Glutamatergic neuron (in vitro differentiated cells): ENCODE data around the gene DCHS1. TPM values are rescaled to one million over a fixed set of nuclear protein-coding genes. Genes with fewer than 3 reads are reported as not detected.
A peak's percentile ranks its signal among the peaks of the same experiment; 100 is the strongest.

Experiments used
- DNase-seq: peaks from one replicate; pipeline ENCODE4 v3.0.0; 2022
- H3K27ac Mint-ChIP-seq: one replicate; pipeline ENCODE4 v1.8.0; 2020; ENCODE audit warnings: mild to moderate bottlenecking, mixed read lengths, inconsistent platforms; ENCODE audit not compliant: unreplicated experiment
- H3K27me3 Mint-ChIP-seq: one replicate; pipeline ENCODE4 v1.8.0; 2020; ENCODE audit warnings: mild to moderate bottlenecking, moderate library complexity, mixed read lengths, inconsistent platforms; ENCODE audit not compliant: unreplicated experiment
- H3K36me3 Mint-ChIP-seq: one replicate; pipeline ENCODE4 v1.8.0; 2020; ENCODE audit warnings: mild to moderate bottlenecking, mixed read lengths, inconsistent platforms; ENCODE audit not compliant: unreplicated experiment
- H3K4me1 Mint-ChIP-seq: one replicate; pipeline ENCODE4 v1.8.0; 2020; ENCODE audit warnings: mild to moderate bottlenecking, low read depth, mixed read lengths, inconsistent platforms; ENCODE audit not compliant: unreplicated experiment
- H3K4me3 Mint-ChIP-seq: one replicate; pipeline ENCODE4 v1.8.0; 2020; ENCODE audit warnings: mild to moderate bottlenecking, mixed read lengths, inconsistent platforms; ENCODE audit not compliant: unreplicated experiment
- H3K9me3 Mint-ChIP-seq: one replicate; pipeline ENCODE4 v1.8.0; 2020; ENCODE audit warnings: mild to moderate bottlenecking, moderate library complexity, mixed read lengths, inconsistent platforms; ENCODE audit not compliant: unreplicated experiment
- total RNA-seq: library from RNA; stranded (reverse); fragmentation: NEBNext Ultra II Directional; extraction: Animal tissue kit (Norgen Biotek cat#: 25700); gene quantifications from one replicate; pipeline ENCODE4 v1.2.1, GENCODE V29; 2021; ENCODE audit not compliant: unreplicated experiment
- TF ChIP-seq, protein P1 (sequence below): fragments of 200-600 bp; sonication (generic); IDR thresholded peaks from one replicate; pipeline ENCODE4 v1.5.0; 2021; ENCODE audit not compliant: partially characterized antibody, unreplicated experiment

Gene DCHS1
- total RNA-seq, 1 donor from 2014 or later, result 91.5 TPM

DNA sequence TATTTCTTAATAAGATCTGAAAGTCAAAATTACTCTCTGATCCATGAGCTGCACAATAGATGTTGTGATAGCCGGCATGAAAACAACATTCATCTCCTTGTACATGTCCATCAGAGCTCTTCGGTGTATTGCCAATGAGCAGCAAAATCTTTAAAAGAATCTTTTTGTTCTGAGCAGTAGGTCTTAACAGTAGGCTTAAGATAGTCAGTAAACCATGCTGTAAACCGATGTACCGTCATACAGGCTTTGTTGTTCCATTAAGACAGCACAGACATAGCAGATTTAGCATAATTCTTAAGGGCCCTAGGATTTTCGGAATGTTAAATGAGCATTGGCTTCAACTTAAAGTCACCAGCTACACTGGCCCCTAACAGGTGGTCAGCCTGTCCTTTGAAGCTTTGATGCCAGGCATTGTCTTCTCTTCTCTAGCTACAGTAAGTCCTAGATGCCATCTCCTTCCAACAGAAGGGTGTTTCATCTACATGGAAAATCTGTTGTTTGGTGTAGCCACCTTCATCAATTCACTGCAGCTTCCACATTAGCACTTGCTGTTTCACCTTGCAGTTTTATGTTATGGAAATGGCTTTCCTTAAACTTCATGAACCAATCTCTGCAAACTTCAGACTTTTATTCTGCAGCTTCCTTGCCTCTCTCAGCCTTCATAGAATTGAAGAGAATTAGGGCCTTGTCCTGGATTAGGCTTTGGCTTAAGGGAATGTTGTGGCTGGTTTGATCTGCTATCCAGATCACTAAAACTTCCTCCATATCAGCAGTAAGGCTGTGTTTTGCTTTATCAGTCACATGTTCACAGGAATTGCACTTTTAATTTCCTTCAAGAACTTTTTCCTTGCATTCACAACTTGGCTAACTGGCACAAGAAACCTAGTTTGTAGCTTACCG lies 80.5 kb downstream of the DCHS1 start:
- Mint-ChIP-seq H3K27me3 (no peaks in the 10 kb centered on the region), H3K9me3 (peaks cover 5% of the 10 kb centered on the region), H3K4me1 (peaks cover 1% of the 10 kb centered on the region), H3K4me3 (no peak overlapping the region), H3K36me3 (no peaks in the 10 kb centered on the region), H3K27ac (no peak overlapping the region)
- DNase-seq, result no peak
- TF ChIP-seq, protein P1, sequence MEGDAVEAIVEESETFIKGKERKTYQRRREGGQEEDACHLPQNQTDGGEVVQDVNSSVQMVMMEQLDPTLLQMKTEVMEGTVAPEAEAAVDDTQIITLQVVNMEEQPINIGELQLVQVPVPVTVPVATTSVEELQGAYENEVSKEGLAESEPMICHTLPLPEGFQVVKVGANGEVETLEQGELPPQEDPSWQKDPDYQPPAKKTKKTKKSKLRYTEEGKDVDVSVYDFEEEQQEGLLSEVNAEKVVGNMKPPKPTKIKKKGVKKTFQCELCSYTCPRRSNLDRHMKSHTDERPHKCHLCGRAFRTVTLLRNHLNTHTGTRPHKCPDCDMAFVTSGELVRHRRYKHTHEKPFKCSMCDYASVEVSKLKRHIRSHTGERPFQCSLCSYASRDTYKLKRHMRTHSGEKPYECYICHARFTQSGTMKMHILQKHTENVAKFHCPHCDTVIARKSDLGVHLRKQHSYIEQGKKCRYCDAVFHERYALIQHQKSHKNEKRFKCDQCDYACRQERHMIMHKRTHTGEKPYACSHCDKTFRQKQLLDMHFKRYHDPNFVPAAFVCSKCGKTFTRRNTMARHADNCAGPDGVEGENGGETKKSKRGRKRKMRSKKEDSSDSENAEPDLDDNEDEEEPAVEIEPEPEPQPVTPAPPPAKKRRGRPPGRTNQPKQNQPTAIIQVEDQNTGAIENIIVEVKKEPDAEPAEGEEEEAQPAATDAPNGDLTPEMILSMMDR, result no peak

DNA sequence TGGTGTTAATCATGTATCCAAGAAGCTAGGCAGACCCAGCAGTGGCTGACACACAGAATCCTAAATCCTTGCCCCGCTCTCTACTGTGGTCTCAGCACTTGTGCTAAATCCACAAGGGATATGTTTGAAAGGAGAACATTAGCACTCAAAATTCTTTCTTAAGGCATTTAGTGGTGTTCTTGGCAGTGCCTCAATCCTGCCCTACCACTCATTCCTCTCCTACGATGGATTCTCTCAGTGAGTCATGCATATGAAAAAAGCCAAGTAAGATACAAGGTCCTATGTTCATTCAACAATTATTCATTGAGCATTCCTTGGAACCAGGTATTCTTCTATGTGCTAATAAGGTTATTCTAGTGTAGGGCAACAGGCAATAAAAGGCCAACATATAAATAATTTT lies 83.4 kb downstream of the DCHS1 start:
- peaks cover 5% of the 10 kb centered on the region for H3K9me3 Mint-ChIP-seq
- no peak overlapping the region for H3K27ac Mint-ChIP-seq
- DNase-seq, result no peak
- H3K36me3 Mint-ChIP-seq, result no peaks in the 10 kb centered on the region
- TF ChIP-seq, protein P1, result no peak
- H3K27me3 Mint-ChIP-seq, result peaks cover 6% of the 10 kb centered on the region
- H3K4me3 Mint-ChIP-seq, result no peak overlapping the region
- H3K4me1 Mint-ChIP-seq, result peaks cover 1% of the 10 kb centered on the region

DNA sequence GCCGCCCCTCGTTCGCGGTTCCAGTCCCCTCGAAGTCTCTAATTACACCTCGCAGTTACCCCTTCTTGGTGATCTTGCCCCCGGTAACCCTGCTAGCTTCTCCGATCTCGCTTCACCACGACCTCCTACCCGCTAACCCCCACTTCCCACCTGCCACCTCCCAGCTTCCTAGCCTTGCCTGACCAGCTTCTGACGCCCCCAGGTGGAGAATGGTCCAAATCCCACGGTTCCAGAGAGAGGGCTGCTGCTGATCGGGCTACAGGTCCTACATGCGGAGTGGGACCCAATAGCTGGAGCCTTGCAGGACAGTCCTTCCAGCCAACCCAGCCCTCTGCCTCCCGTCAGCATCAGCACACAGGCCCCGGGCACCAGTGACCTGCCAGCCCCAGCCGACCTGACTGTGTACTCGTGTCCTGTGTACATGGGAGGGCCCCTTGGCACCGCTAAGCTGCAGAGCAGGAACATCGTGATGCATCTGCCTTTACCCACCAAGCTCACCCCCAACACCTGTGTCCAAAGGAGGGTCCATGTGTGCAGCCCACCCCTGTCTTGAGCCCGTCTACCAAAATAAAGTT lies 84.1 kb downstream of the DCHS1 start:
- Mint-ChIP-seq H3K9me3 (peaks cover 6% of the 10 kb centered on the region), H3K4me1 (peaks cover under 1% of the 10 kb centered on the region), H3K27me3 (peaks cover 6% of the 10 kb centered on the region), H3K36me3 (no peaks in the 10 kb centered on the region), H3K27ac (peak overlapping the region; percentile 44), H3K4me3 (no peak overlapping the region)
- TF ChIP-seq, protein P1, result no peak
- no peak for DNase-seq

Other genes starting within 250 kb of the DCHS1 start
- 142 TPM for gene APBB1, start 236.7 kb downstream of the DCHS1 start, total RNA-seq
- 9.6 TPM for gene HPX, start 214.8 kb downstream of the DCHS1 start, total RNA-seq
- gene TRIM3, start 181.9 kb downstream of the DCHS1 start, total RNA-seq, result 128 TPM
- gene ARFIP2, start 174.5 kb downstream of the DCHS1 start, total RNA-seq, result 53.3 TPM
- gene TIMM10B, start 174.3 kb downstream of the DCHS1 start, total RNA-seq, result 35.9 TPM
- gene DNHD1, start 158.5 kb downstream of the DCHS1 start, total RNA-seq, result 9.3 TPM
- 16.2 TPM for gene RRP8, start 52.2 kb downstream of the DCHS1 start, total RNA-seq
- gene ILK, start 52.0 kb downstream of the DCHS1 start, total RNA-seq, result 168 TPM
- 124 TPM for gene TAF10, start 43.6 kb downstream of the DCHS1 start, total RNA-seq
- 37.7 TPM for gene TPP1, start 36.4 kb downstream of the DCHS1 start, total RNA-seq
- 23.3 TPM for gene MRPL17, start 27.5 kb upstream of the DCHS1 start, total RNA-seq
- gene OR2AG2, start 116.2 kb upstream of the DCHS1 start, total RNA-seq, result 0.78 TPM
- not detected for gene OR2AG1, start 127.2 kb upstream of the DCHS1 start, total RNA-seq
- 0.56 TPM for gene OR6A2, start 143.9 kb upstream of the DCHS1 start, total RNA-seq
- not detected for gene OR10A5, start 189.9 kb upstream of the DCHS1 start, total RNA-seq
- not detected for gene OR10A2, start 207.2 kb upstream of the DCHS1 start, total RNA-seq
- gene OR10A4, start 220.8 kb upstream of the DCHS1 start, total RNA-seq, result not detected
- 0.64 TPM for gene OR2D2, start 236.7 kb upstream of the DCHS1 start, total RNA-seq